ENCODE data around the gene TTC22. TPM values are rescaled to one million over a fixed set of nuclear protein-coding genes. Genes with fewer than 3 reads are reported as not detected.

Gene TTC22
- polyA plus RNA-seq, 3 donors: 0.04 TPM; not detected in 2

GRCh38 chr1:54745274-54745673 lies 55.8 kb downstream of the TTC22 start:
- Mint-ChIP-seq H3K9me3 (no peaks in the 10 kb centered on the region), H3K4me3 (peak overlapping the region in 1 of 2 donors; percentile 41), H3K27ac (peak overlapping the region in 1 of 7 donors; percentile 25), H3K4me1 (no peaks in the 10 kb centered on the region), H3K36me3 (peaks cover 25 to 49% of the 10 kb centered on the region in 2 donors), H3K27me3 (ENCODE audit: low read depth in 3 of 3) (peaks cover 1 to 4% (median 2%) of the 10 kb centered on the region in 3 donors)
- no peak overlapping the region for H2AFZ ChIP-seq (ENCODE audit: insufficient read depth, low read depth, low read length, poor library complexity, severe bottlenecking)
- no peaks in the 10 kb centered on the region for H4K20me1 ChIP-seq (ENCODE audit: insufficient read depth, low read length)
- no peak overlapping the region for H3K9ac ChIP-seq (ENCODE audit: insufficient read depth, low read length, poor library complexity, severe bottlenecking)
- DNase-seq: no peak
- no peaks in the 10 kb centered on the region for H3K9me3 ChIP-seq (replicated peaks in 1 of 2; ENCODE audit: control insufficient read depth in 1 of 2, insufficient read depth in 1 of 2, low read length in 2 of 2)
- H3K4me2 ChIP-seq (replicated peaks; ENCODE audit: extremely low read depth, low read length, poor library complexity, severe bottlenecking): no peak overlapping the region
- no peaks in the 10 kb centered on the region for H3K4me1 ChIP-seq (ENCODE audit: control insufficient read depth in 1 of 2, insufficient read depth in 2 of 2, low read length in 2 of 2)
- no peaks in the 10 kb centered on the region for H3K27me3 ChIP-seq (ENCODE audit: control insufficient read depth in 2 of 2, insufficient read depth in 2 of 2, low read length in 2 of 2)
- H3K4me3 ChIP-seq (replicated peaks in 1 of 3; ENCODE audit: low read depth in 2 of 3, low read length in 3 of 3): no peak overlapping the region
- intact Hi-C loops (cut with micrococcal nuclease): no loop called here
- H3K36me3 ChIP-seq (replicated peaks in 1 of 2; ENCODE audit: control insufficient read depth in 1 of 2, insufficient read depth in 2 of 2, low read length in 2 of 2): peaks cover 26 to 42% of the 10 kb centered on the region in 2 donors
- 97% methylated on average over 6 of the region's 6 CpGs for WGBS (ENCODE audit: insufficient coverage)
- H3K27ac ChIP-seq (ENCODE audit: low read depth in 1 of 2, low read length in 2 of 2): no peak overlapping the region
- no peaks in the 10 kb centered on the region for H3K79me2 ChIP-seq (ENCODE audit: insufficient read depth, low read length)
- TF ChIP-seq CTCF (IDR thresholded peaks at IDR 0.05): no peak

GRCh38 chr1:54744696-54745095 lies 56.4 kb downstream of the TTC22 start:
- no peaks in the 10 kb centered on the region for H3K79me2 ChIP-seq (ENCODE audit: insufficient read depth, low read length)
- Mint-ChIP-seq H3K4me1 (no peaks in the 10 kb centered on the region), H3K27me3 (ENCODE audit: low read depth in 3 of 3) (peaks cover 0 to 4% (median 1%) of the 10 kb centered on the region in 3 donors), H3K27ac (no peak overlapping the region), H3K36me3 (peaks cover 31 to 55% of the 10 kb centered on the region in 2 donors), H3K4me3 (no peak overlapping the region), H3K9me3 (no peaks in the 10 kb centered on the region)
- no peak for TF ChIP-seq CTCF (IDR thresholded peaks at IDR 0.05)
- DNase-seq: no peak
- H3K27me3 ChIP-seq (ENCODE audit: control insufficient read depth in 2 of 2, insufficient read depth in 2 of 2, low read length in 2 of 2): no peaks in the 10 kb centered on the region
- intact Hi-C loops (cut with micrococcal nuclease): no loop called here
- no peak overlapping the region for H2AFZ ChIP-seq (ENCODE audit: insufficient read depth, low read depth, low read length, poor library complexity, severe bottlenecking)
- H3K36me3 ChIP-seq (replicated peaks in 1 of 2; ENCODE audit: control insufficient read depth in 1 of 2, insufficient read depth in 2 of 2, low read length in 2 of 2): peaks cover 32 to 48% of the 10 kb centered on the region in 2 donors
- no peaks in the 10 kb centered on the region for H3K4me1 ChIP-seq (ENCODE audit: control insufficient read depth in 1 of 2, insufficient read depth in 2 of 2, low read length in 2 of 2)
- no peak overlapping the region for H3K4me2 ChIP-seq (replicated peaks; ENCODE audit: extremely low read depth, low read length, poor library complexity, severe bottlenecking)
- no peak overlapping the region for H3K4me3 ChIP-seq (replicated peaks in 1 of 3; ENCODE audit: low read depth in 2 of 3, low read length in 3 of 3)
- WGBS (ENCODE audit: insufficient coverage): 100% methylated on average over 2 of the region's 3 CpGs
- no peak overlapping the region for H3K27ac ChIP-seq (ENCODE audit: low read depth in 1 of 2, low read length in 2 of 2)
- H3K9ac ChIP-seq (ENCODE audit: insufficient read depth, low read length, poor library complexity, severe bottlenecking): no peak overlapping the region
- H3K9me3 ChIP-seq (replicated peaks in 1 of 2; ENCODE audit: control insufficient read depth in 1 of 2, insufficient read depth in 1 of 2, low read length in 2 of 2): no peaks in the 10 kb centered on the region
- no peaks in the 10 kb centered on the region for H4K20me1 ChIP-seq (ENCODE audit: insufficient read depth, low read length)
